ENCODE measurements around the gene PDE4D.
A peak's percentile ranks its signal among the peaks of the same experiment; 100 is the strongest.

PDE4D gene

GRCh38 chr5:58932057-58932612 lies 961.4 kb downstream of the PDE4D start:
- no peak for DNase-seq

GRCh38 chr5:58930520-58930919 lies 963.0 kb downstream of the PDE4D start:
- no peak for DNase-seq

GRCh38 chr5:58929726-58930125 lies 963.8 kb downstream of the PDE4D start:
- no peak for DNase-seq

GRCh38 chr5:58927938-58928337 lies 965.6 kb downstream of the PDE4D start:
- no peak for DNase-seq

GRCh38 chr5:58927181-58927580 lies 966.3 kb downstream of the PDE4D start:
- DNase-seq = no peak

GRCh38 chr5:58926541-58926935 lies 967.0 kb downstream of the PDE4D start:
- DNase-seq = no peak

- peak; percentile 3 for DNase-seq
Measured at GRCh38 chr5:58925627-58926540, 967.6 kb downstream of the PDE4D start.

- no peak for DNase-seq
Measured at GRCh38 chr5:58924306-58924705, 969.2 kb downstream of the PDE4D start.

GRCh38 chr5:58923355-58923754 lies 970.2 kb downstream of the PDE4D start:
- DNase-seq = no peak

- no peak for DNase-seq
Measured at GRCh38 chr5:58922461-58923171, 970.9 kb downstream of the PDE4D start.

- no peak for DNase-seq
Measured at GRCh38 chr5:58921159-58921558, 972.4 kb downstream of the PDE4D start.

GRCh38 chr5:58919833-58920232 lies 973.7 kb downstream of the PDE4D start:
- no peak for DNase-seq

All from NCI-H2171 treated with DMSO at 0.1 percent for 48 hours (cell line).